H1 (cell line): ENCODE measurements around the gene C1QL1. TPM values are rescaled to one million over a fixed set of nuclear protein-coding genes. Genes with fewer than 3 reads are reported as not detected.

ENCODE experiments used
- CTCF ChIA-PET: fragments of 300-600 bp; sonication (Branson Sonifier 250); formaldehyde crosslinking; loops from one replicate; lab custom pipeline; 2021; ENCODE audit not compliant: partially characterized antibody; lab: Charles Lee
- POLR2A ChIA-PET: fragments of 300-600 bp; sonication (Branson Sonifier 250); formaldehyde crosslinking; loops from one replicate; lab custom pipeline; 2021; ENCODE audit warnings: inconsistent platforms; ENCODE audit not compliant: partially characterized antibody; lab: Charles Lee
- DNase-seq, 2 experiments: peaks; one replicate each; pipeline versions ENCODE4 v3.0.0 to v3.0.0-alpha.2; 2010 to 2022; ENCODE audit warnings: low spot score in 2 of 2, low read depth in 1 of 2, mixed read lengths in 1 of 2
- FAIRE-seq: peaks from 2 replicates; lab custom pipeline; 2011; peaks lifted over from hg19 to GRCh38; lab: Jason Lieb, UNC
- H2AFZ ChIP-seq: 2 replicates; pipeline ENCODE4 v1.8.1; 2012; ENCODE audit warnings: low read length, inconsistent platforms
- H2AK5ac ChIP-seq: 2 replicates; pipeline ENCODE4 v1.6.1; 2013; ENCODE audit warnings: low read depth, low read length
- H2BK120ac ChIP-seq: replicated peaks from 2 replicates; pipeline ENCODE3; 2013; ENCODE audit warnings: low read depth, low read length, inconsistent platforms
- H2BK12ac ChIP-seq: 2 replicates; pipeline ENCODE4 v1.6.1; 2013; ENCODE audit warnings: low read depth, low read length
- H2BK15ac ChIP-seq: 2 replicates; pipeline ENCODE4 v1.6.1; 2013; ENCODE audit warnings: low read length
- H2BK20ac ChIP-seq: 2 replicates; pipeline ENCODE4 v1.6.1; 2013; ENCODE audit warnings: low read length
- H2BK5ac ChIP-seq: 2 replicates; pipeline ENCODE4 v1.6.1; 2013; ENCODE audit warnings: low read depth, low read length
- H3K14ac ChIP-seq: 2 replicates; pipeline ENCODE4 v1.6.1; 2013; ENCODE audit warnings: inconsistent platforms; ENCODE audit not compliant: insufficient read length
- H3K18ac ChIP-seq: 2 replicates; pipeline ENCODE4 v1.6.1; 2013; ENCODE audit warnings: low read length; ENCODE audit errors: extremely low read depth
- H3K23ac ChIP-seq: 2 replicates; pipeline ENCODE4 v1.6.1; 2013; ENCODE audit warnings: inconsistent platforms; ENCODE audit not compliant: insufficient read length
- H3K23me2 ChIP-seq: 2 replicates; pipeline ENCODE4 v1.6.1; 2013; ENCODE audit warnings: low read depth, low read length
- H3K27ac ChIP-seq: 2 replicates; pipeline ENCODE4 v1.6.1; 2011; ENCODE audit warnings: low read depth, low read length, inconsistent platforms
- H3K27me3 ChIP-seq, 4 experiments: replicated peaks in 1 of 4; 1 replicate in 1 of 4; 2 replicates in 3 of 4; pipeline versions ENCODE4 v1.6.1 to v1.8.1; 2011 to 2013; ENCODE audit warnings: low read length in 3 of 4, mild to moderate bottlenecking in 3 of 4, inconsistent platforms in 2 of 4, mixed read lengths in 2 of 4, moderate library complexity in 1 of 4; ENCODE audit not compliant: control insufficient read depth in 3 of 4, insufficient read depth in 3 of 4; ENCODE audit errors: extremely low read depth in 1 of 4
- H3K36me3 ChIP-seq, 4 experiments: 2 replicates each; pipeline versions ENCODE4 v1.6.1 to v1.8.1; 2011 to 2013; ENCODE audit warnings: mild to moderate bottlenecking in 4 of 4, low read length in 3 of 4, moderate library complexity in 2 of 4, control low read depth in 1 of 4, inconsistent platforms in 1 of 4; ENCODE audit not compliant: insufficient read depth in 4 of 4, control insufficient read depth in 2 of 4
- H3K4ac ChIP-seq: replicated peaks from 2 replicates; pipeline ENCODE3; 2013; ENCODE audit warnings: low read length, low read depth, mixed read lengths, inconsistent platforms; ENCODE audit not compliant: insufficient read length
- H3K4me1 ChIP-seq, 4 experiments: replicated peaks in 1 of 4; 1 replicate in 1 of 4; 2 replicates in 3 of 4; pipeline versions ENCODE4 v1.6.1 to v1.8.1; 2011 to 2013; ENCODE audit warnings: low read length in 3 of 4, inconsistent platforms in 2 of 4, mixed read lengths in 1 of 4; ENCODE audit not compliant: insufficient read depth in 4 of 4, control insufficient read depth in 3 of 4
- H3K4me2 ChIP-seq, 2 experiments: 2 replicates each; pipeline versions ENCODE4 v1.6.1 to v1.8.1; 2011 to 2013; ENCODE audit warnings: low read depth in 2 of 2, low read length in 2 of 2, control low read depth in 1 of 2, inconsistent platforms in 1 of 2, mild to moderate bottlenecking in 1 of 2; ENCODE audit not compliant: insufficient read depth in 1 of 2
- H3K4me3 ChIP-seq, 4 experiments: fragments of 200-600, 300-600 bp in 1 of 4; sonication (generic), shearing (Covaris generic), sonication (Bioruptor Twin) in 1 of 4; 2 replicates each; pipeline versions ENCODE4 v1.5.1 to v1.8.1; 2011 to 2016; ENCODE audit warnings: low read length in 4 of 4, low read depth in 3 of 4, control low read depth in 2 of 4, inconsistent platforms in 2 of 4, mild to moderate bottlenecking in 2 of 4, mixed read lengths in 1 of 4, moderate library complexity in 1 of 4; ENCODE audit not compliant: insufficient read depth in 2 of 4; ENCODE audit errors: extremely low read depth in 1 of 4
- H3K56ac ChIP-seq: replicated peaks from 2 replicates; pipeline ENCODE3; 2013; ENCODE audit warnings: low read depth, mild to moderate bottlenecking, mixed read lengths, low read length, inconsistent platforms; ENCODE audit not compliant: insufficient read length
- H3K79me1 ChIP-seq: 2 replicates; pipeline ENCODE4 v1.6.1; 2013; ENCODE audit warnings: low read depth, low read length, control low read depth
- H3K79me2 ChIP-seq, 2 experiments: 2 replicates each; pipeline versions ENCODE4 v1.6.1 to v1.8.1; 2012 to 2013; ENCODE audit warnings: low read length in 2 of 2, mild to moderate bottlenecking in 2 of 2, inconsistent platforms in 1 of 2; ENCODE audit not compliant: insufficient read depth in 2 of 2, control insufficient read depth in 1 of 2
- H3K9ac ChIP-seq, 4 experiments: replicated peaks in 1 of 4; 1 replicate in 1 of 4; 2 replicates in 3 of 4; pipeline versions ENCODE4 v1.6.1 to v1.8.1; 2011 to 2013; ENCODE audit warnings: low read depth in 3 of 4, low read length in 3 of 4, control low read depth in 2 of 4, mild to moderate bottlenecking in 2 of 4, moderate library complexity in 2 of 4, inconsistent platforms in 1 of 4; ENCODE audit errors: extremely low read depth in 1 of 4
- H3K9me3 ChIP-seq, 2 experiments: 2 replicates each; pipeline versions ENCODE4 v1.6.1 to v1.8.1; 2012 to 2013; ENCODE audit warnings: mild to moderate bottlenecking in 2 of 2, moderate library complexity in 2 of 2, control low read depth in 1 of 2, inconsistent platforms in 1 of 2, low read depth in 1 of 2, low read length in 1 of 2, mixed read lengths in 1 of 2; ENCODE audit not compliant: insufficient read depth in 2 of 2
- H4K20me1 ChIP-seq, 2 experiments: replicated peaks in 1 of 2; 2 replicates each; pipeline versions ENCODE3 to v1.8.1; 2011 to 2013; ENCODE audit warnings: inconsistent platforms in 2 of 2, low read length in 2 of 2, mild to moderate bottlenecking in 1 of 2; ENCODE audit not compliant: insufficient read depth in 2 of 2, control insufficient read depth in 1 of 2
- H4K5ac ChIP-seq: 2 replicates; pipeline ENCODE4 v1.6.1; 2013; ENCODE audit warnings: low read length, low read depth, mixed read lengths, inconsistent platforms; ENCODE audit not compliant: insufficient read length
- H4K8ac ChIP-seq: 2 replicates; pipeline ENCODE4 v1.8.0; 2013; ENCODE audit warnings: mild to moderate bottlenecking, moderate library complexity, low read length, inconsistent platforms; ENCODE audit not compliant: insufficient read depth; ENCODE audit errors: extremely low read depth
- H4K91ac ChIP-seq: replicated peaks from 2 replicates; pipeline ENCODE3; 2013; ENCODE audit warnings: low read length, mixed read lengths, inconsistent platforms; ENCODE audit not compliant: insufficient read length
- NANOG ChIP-seq: IDR thresholded peaks from 2 replicates; pipeline ENCODE4 v1.6.1; 2011; ENCODE audit warnings: low read length, low read depth, mild to moderate bottlenecking, inconsistent platforms; ENCODE audit not compliant: insufficient read depth, poor library complexity, severe bottlenecking
- POU5F1 ChIP-seq: IDR thresholded peaks from 2 replicates; pipeline ENCODE4 v1.6.1; 2011; ENCODE audit warnings: low read depth, mild to moderate bottlenecking, low read length, moderate library complexity
- WGBS, 2 experiments: shearing (Covaris generic) in 1 of 2; methylation state at CpG; one replicate each; pipeline versions ENCODE4 v1.1.6 to v1.1.7; 2013 to 2015; ENCODE audit warnings: low lambda C conversion rate in 2 of 2, mixed read lengths in 2 of 2, inconsistent platforms in 1 of 2, low coverage in 1 of 2, missing lambda C conversion rate in 1 of 2; ENCODE audit not compliant: insufficient replicate concordance in 2 of 2, insufficient coverage in 1 of 2, insufficient read length in 1 of 2; ENCODE audit errors: extremely low coverage in 1 of 2, missing lambda C conversion rate in 1 of 2; 5-methylcytosine and 5-hydroxymethylcytosine counted together
- polyA plus RNA-seq, 7 experiments: library from polyadenylated mRNA; depleted of rRNA in 3 of 7; stranded (reverse) in 5 of 7; unstranded in 2 of 7; fragments of >200 nt in 5 of 7; fragments of 200-250 nt in 2 of 7; gene quantifications; 1 replicate in 5 of 7; 2 replicates in 1 of 7; 4 replicates in 1 of 7; pipeline versions ENCODE4 v1.2.1 to v1.2.3, GENCODE V29; 2011 to 2013; ENCODE audit warnings: missing spikeins in 2 of 7, mixed read lengths in 2 of 7
- total RNA-seq: library from RNA; stranded (reverse); fragmentation: NEBNext Ultra II Directional; extraction: Animal tissue kit (Norgen Biotek cat#: 25700); gene quantifications from 2 replicates; pipeline ENCODE4 v1.2.1, GENCODE V29; 2021

The C1QL1 gene
- total and polyA plus RNA-seq, 2 of the 8 experiments (the other 6 are each of a cell fraction or from before 2014, with no cell fraction given) = 7.6 to 10.5 TPM

GRCh38 chr17:44930667-44931066, 37.4 kb downstream of the C1QL1 start:
- Histone ChIP-seq H2BK12ac (no peak overlapping the region), H3K27me3 (no peaks in the 10 kb centered on the region), H3K36me3 (peaks cover 33 to 81% (median 70%) of the 10 kb centered on the region in 4 experiments), H3K9me3 (no peaks in the 10 kb centered on the region), H2BK20ac (no peak overlapping the region), H2BK5ac (no peak overlapping the region), H2AFZ (no peak overlapping the region), H3K14ac (no peak overlapping the region), H4K91ac (no peak overlapping the region), H2BK15ac (no peak overlapping the region), H4K20me1 (peaks cover 0 to 11% of the 10 kb centered on the region in 2 experiments), H3K23me2 (no peaks in the 10 kb centered on the region), H4K5ac (no peak overlapping the region), H3K4me2 (no peak overlapping the region), H3K27ac (no peak overlapping the region), H3K4me1 (no peaks in the 10 kb centered on the region), H2BK120ac (no peak overlapping the region), H3K4me3 (no peak overlapping the region), H3K9ac (no peak overlapping the region), H4K8ac (no peak overlapping the region), H3K18ac (no peak overlapping the region), H2AK5ac (no peak overlapping the region), H3K56ac (no peak overlapping the region), H3K4ac (no peak overlapping the region), H3K23ac (no peak overlapping the region), H3K79me1 (no peaks in the 10 kb centered on the region), H3K79me2 (no peaks in the 10 kb centered on the region)
- DNase-seq (no peak), FAIRE-seq (no peak)
- ChIA-PET POLR2A (interaction anchor here (0.7 to 1.7 kb wide), 4 partner anchors 9 to 101 kb away, joined by 3 to 4 read pairs (median 4); no protein-coding TSS in a partner anchor), CTCF (interaction anchor here (0.9 to 3.7 kb wide), 9 partner anchors 8 to 193 kb away, joined by 3 to 19 read pairs (median 5); partner anchors contain the start of gene C1QL1)
- WGBS, 2 experiments = 94% methylated on average over 6 of the region's 6 CpGs; no CpG with 5 or more reads in 1 of the 2 experiments
- TF ChIP-seq NANOG (no peak), POU5F1 (no peak)
